T-cell (primary cell): ENCODE measurements around the gene CALU. TPM values are rescaled to one million over a fixed set of nuclear protein-coding genes. Genes with fewer than 3 reads are reported as not detected.
A peak's percentile ranks its signal among the peaks of the same experiment; 100 is the strongest.

Experiments
- ATAC-seq, 4 experiments: fragments of 200-7000 bp in 3 of 4; fragments of 150-1000 bp in 1 of 4; cut with Tn5 transposase; replicated peaks in 1 of 4; 1 replicate in 3 of 4; 2 replicates in 1 of 4; pipeline ENCODE4 v1.10.0; 2021; ENCODE audit warnings: moderate library complexity in 3 of 4, mild to moderate bottlenecking in 2 of 4, moderate number of reproducible peaks in 1 of 4
- CTCF ChIA-PET, 2 donors: fragments of 300-600 bp; sonication (Branson Sonifier 250); formaldehyde crosslinking; loops; one replicate each; lab custom pipeline; 2022; ENCODE audit warnings: antibody characterized with exemption in 2 of 2; lab: Charles Lee
- POLR2A ChIA-PET, 2 donors: fragments of 300-600 bp; sonication (Branson Sonifier 250); formaldehyde crosslinking; loops; one replicate each; lab custom pipeline; 2022; ENCODE audit warnings: antibody characterized with exemption in 2 of 2; lab: Charles Lee
- DNase-seq, 35 experiments: peaks; one replicate each; pipeline versions ENCODE4 v3.0.0 to v3.0.0-alpha.2; 2013 to 2023
- H3K27ac ChIP-seq: one replicate; pipeline ENCODE4 v1.5.1; 2013; ENCODE audit warnings: low read length
- H3K27me3 ChIP-seq, 2 experiments: replicated peaks in 1 of 2; 1 replicate in 1 of 2; 2 replicates in 1 of 2; pipeline versions ENCODE4 v1.6.1 to v1.7.0; 2013; ENCODE audit warnings: low read length in 1 of 2, mixed read lengths in 1 of 2; ENCODE audit not compliant: control insufficient read depth in 2 of 2, insufficient read depth in 2 of 2; ENCODE audit errors: extremely low read depth in 1 of 2
- H3K36me3 ChIP-seq, 2 donors: 1 replicate in 1 of 2; 2 replicates in 1 of 2; pipeline versions ENCODE4 v1.6.1 to v1.7.0; 2013; ENCODE audit warnings: low read length in 1 of 2; ENCODE audit not compliant: control insufficient read depth in 2 of 2, insufficient read depth in 1 of 2; ENCODE audit errors: extremely low read depth in 1 of 2
- H3K4me1 ChIP-seq, 2 experiments: 1 replicate in 1 of 2; 2 replicates in 1 of 2; pipeline versions ENCODE4 v1.6.1 to v1.7.0; 2013; ENCODE audit warnings: low read length in 2 of 2, mixed read lengths in 1 of 2; ENCODE audit not compliant: insufficient read depth in 2 of 2, control insufficient read depth in 1 of 2; ENCODE audit errors: extremely low read depth in 1 of 2
- H3K4me3 ChIP-seq, 2 donors: 1 replicate in 1 of 2; 2 replicates in 1 of 2; pipeline versions ENCODE4 v1.5.1 to v1.7.0; 2013; ENCODE audit warnings: mild to moderate bottlenecking in 2 of 2, low read length in 1 of 2, moderate library complexity in 1 of 2; ENCODE audit not compliant: control insufficient read depth in 1 of 2; ENCODE audit errors: extremely low read depth in 1 of 2
- H3K9me3 ChIP-seq: 2 replicates; pipeline ENCODE4 v1.7.0; 2013
- H3K27ac Mint-ChIP-seq, 2 donors: one replicate each; pipeline ENCODE4 v1.8.0; 2020 to 2021; ENCODE audit warnings: mild to moderate bottlenecking in 2 of 2, mixed read lengths in 2 of 2
- H3K27me3 Mint-ChIP-seq, 2 donors: one replicate each; pipeline ENCODE4 v1.8.0; 2021 to 2022; ENCODE audit warnings: mixed read lengths in 2 of 2
- H3K36me3 Mint-ChIP-seq: one replicate; pipeline ENCODE4 v1.8.0; 2021; ENCODE audit warnings: mixed read lengths
- H3K4me1 Mint-ChIP-seq, 3 donors: one replicate each; pipeline ENCODE4 v1.8.0; 2020 to 2022; ENCODE audit warnings: mixed read lengths in 3 of 3, mild to moderate bottlenecking in 1 of 3
- H3K4me3 Mint-ChIP-seq, 3 donors: one replicate each; pipeline ENCODE4 v1.8.0; 2020 to 2022; ENCODE audit warnings: mild to moderate bottlenecking in 3 of 3, mixed read lengths in 3 of 3, moderate library complexity in 3 of 3
- H3K9me3 Mint-ChIP-seq, 3 donors: one replicate each; pipeline ENCODE4 v1.8.0; 2020 to 2022; ENCODE audit warnings: mixed read lengths in 3 of 3
- WGBS: methylation state at CpG from one replicate; pipeline ENCODE4 v1.1.5; 2013; ENCODE audit warnings: missing lambda C conversion rate; ENCODE audit not compliant: insufficient coverage; 5-methylcytosine and 5-hydroxymethylcytosine counted together
- total RNA-seq, 35 experiments: library from RNA in 6 of 35; stranded (reverse) in 6 of 35; fragments of 120-200 nt in 1 of 35; gene quantifications; one replicate each; pipeline versions ENCODE4 v1.2.1 to v1.2.4 and lab custom pipeline; 2013 to 2026

CALU gene
- total RNA-seq (10 to 100 TPM; 15.8 to 23.4 (median 16.7) TPM), total RNA-seq (lab: John Stamatoyannopoulos, UW) (34.1 to 122 (median 62.1) reads per million in 29 experiments)
- 16.2 TPM for total RNA-seq (2013)

GRCh38 chr7:128739048-128739962 is at the start of gene CALU:
Gene CALU (plus strand): TSS chr7:128739359. CDS start chr7:128748584, 9,225 bp downstream.
- Histone ChIP-seq H3K4me3 (peak within 1 kb of the TSS; percentile 91 to 98), H3K27me3 (no peaks in the 10 kb centered on the region), H3K4me1 (peaks cover 20 to 23% of the 10 kb centered on the region in 2 experiments), H3K36me3 (no peaks in the 10 kb centered on the region), H3K9me3 (no peaks in the 10 kb centered on the region), H3K27ac (peak within 1 kb of the TSS; percentile 87)
- H3K36me3 Mint-ChIP-seq = no peaks in the 10 kb centered on the region
- H3K27ac Mint-ChIP-seq = peak within 1 kb of the TSS; percentile 92 to 97
- peak; percentile 85 to 96 (median 93) for DNase-seq
- WGBS = 0% methylated on average over 60 of the region's 74 CpGs
- no peaks in the 10 kb centered on the region for H3K27me3 Mint-ChIP-seq
- peak; percentile 94 to 98 (median 96) for ATAC-seq
- peak within 1 kb of the TSS; percentile 97 to 100 (median 98) for H3K4me3 Mint-ChIP-seq
- POLR2A ChIA-PET = interaction anchor here in 1 of 2 donors (0.6 to 1.7 kb wide), 6 partner anchors 14 to 52 kb away, joined by 3 to 9 read pairs (median 4); no protein-coding TSS in a partner anchor
- CTCF ChIA-PET = interaction anchor here (0.5 to 1.4 kb wide), 7 partner anchors 12 to 1086 kb away, joined by 3 to 5 read pairs (median 4); partner anchors contain the start of gene ATP6V1F (in 1 of the 2)
- H3K9me3 Mint-ChIP-seq = no peaks in the 10 kb centered on the region
- H3K4me1 Mint-ChIP-seq = peaks cover 40 to 52% (median 49%) of the 10 kb centered on the region in 3 donors

DNA sequence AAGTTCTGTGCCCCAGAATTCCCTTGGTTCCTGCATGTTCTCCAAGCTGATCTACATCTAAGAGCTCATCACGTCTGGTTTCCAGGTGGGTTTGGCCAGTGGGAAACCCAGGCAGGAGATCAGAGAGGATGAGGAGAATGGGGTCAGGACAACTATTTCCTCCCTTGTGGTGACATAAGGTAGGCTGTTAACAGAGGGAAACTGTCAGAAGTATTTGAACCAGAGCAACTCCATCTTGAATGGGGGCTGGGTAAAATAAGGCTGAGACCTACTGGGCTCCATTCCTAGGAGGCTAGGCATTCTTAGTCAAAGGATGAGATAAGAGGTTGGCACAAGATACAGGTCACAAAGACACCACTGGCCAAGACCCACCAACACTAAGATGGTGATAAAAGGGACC is 47.9 kb upstream of the CALU start:
- H3K4me1 Mint-ChIP-seq = no peaks in the 10 kb centered on the region
- DNase-seq = no peak

DNA sequence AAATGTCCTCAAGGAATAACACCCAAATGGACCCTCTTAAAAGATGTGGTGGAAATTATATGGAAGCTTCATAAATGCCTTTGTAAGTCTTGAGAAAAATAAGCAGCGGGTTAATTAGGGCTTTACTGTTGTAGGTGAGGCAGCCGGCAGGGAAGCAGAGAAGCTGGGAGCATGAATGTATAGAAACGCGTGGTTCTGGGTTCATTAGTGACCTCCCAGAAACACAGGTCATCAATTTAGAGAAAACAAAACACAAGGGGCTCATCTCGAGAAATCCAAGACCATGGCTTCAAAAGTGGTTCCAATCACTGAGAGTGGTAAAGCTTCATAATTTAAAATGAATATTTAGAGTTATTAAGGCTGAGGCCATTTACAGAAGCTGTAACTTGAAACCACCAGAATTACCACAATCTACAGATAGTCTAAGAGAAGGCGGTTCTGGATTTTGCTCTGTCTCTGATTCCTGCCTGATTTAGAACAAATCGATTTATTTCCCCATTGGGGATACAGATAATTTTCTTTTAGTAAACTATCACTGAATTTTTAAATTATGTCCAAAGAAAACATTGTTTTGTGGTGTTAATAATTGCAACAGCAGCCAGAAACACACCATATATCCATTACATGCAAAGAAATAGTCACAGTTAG is 46.4 kb upstream of the CALU start:
- no peaks in the 10 kb centered on the region for H3K36me3 Mint-ChIP-seq
- H3K27ac Mint-ChIP-seq = no peak overlapping the region
- Histone ChIP-seq H3K4me1 (peaks cover 0 to 8% of the 10 kb centered on the region in 2 experiments), H3K4me3 (no peak overlapping the region), H3K9me3 (no peaks in the 10 kb centered on the region), H3K27ac (no peak overlapping the region), H3K36me3 (no peaks in the 10 kb centered on the region), H3K27me3 (peaks cover 0 to 35% of the 10 kb centered on the region in 2 experiments)
- H3K4me3 Mint-ChIP-seq = no peak overlapping the region
- CTCF ChIA-PET = no interaction called here
- H3K9me3 Mint-ChIP-seq = no peaks in the 10 kb centered on the region
- H3K4me1 Mint-ChIP-seq = peaks cover 5 to 7% (median 5%) of the 10 kb centered on the region in 3 donors
- WGBS = 88% methylated on average over 2 of the region's 7 CpGs
- no peak for DNase-seq
- H3K27me3 Mint-ChIP-seq = peaks cover 24 to 25% of the 10 kb centered on the region in 2 donors
- ATAC-seq = no peak
- POLR2A ChIA-PET = no interaction called here

More for the DNA sequence above, 47.9 kb upstream of the CALU start:
- no peaks in the 10 kb centered on the region for H3K9me3 ChIP-seq
- CTCF ChIA-PET = no interaction called here
- peaks cover 0 to 21% of the 10 kb centered on the region in 2 experiments for H3K27me3 ChIP-seq
- WGBS = 60% methylated on average over 1 of the region's 1 CpG
- Mint-ChIP-seq H3K9me3 (no peaks in the 10 kb centered on the region), H3K27me3 (peaks cover 8 to 18% of the 10 kb centered on the region in 2 donors), H3K27ac (no peak overlapping the region), H3K36me3 (peaks cover 6% of the 10 kb centered on the region), H3K4me3 (no peak overlapping the region)
- H3K4me3 ChIP-seq = no peak overlapping the region
- H3K27ac ChIP-seq = no peak overlapping the region
- no peaks in the 10 kb centered on the region for H3K4me1 ChIP-seq
- no peak for ATAC-seq
- H3K36me3 ChIP-seq = no peaks in the 10 kb centered on the region
- POLR2A ChIA-PET = no interaction called here

- H3K4me1 Mint-ChIP-seq = peaks cover 10 to 12% (median 10%) of the 10 kb centered on the region in 3 donors
- H3K4me3 Mint-ChIP-seq = no peak overlapping the region
- H3K27me3 ChIP-seq = peaks cover 3 to 40% of the 10 kb centered on the region in 2 experiments
- WGBS = 85% methylated on average over 17 of the region's 19 CpGs
- peaks cover 31 to 32% of the 10 kb centered on the region in 2 donors for H3K27me3 Mint-ChIP-seq
- DNase-seq (no peak), ATAC-seq (no peak)
- H3K36me3 ChIP-seq = no peaks in the 10 kb centered on the region
- no peaks in the 10 kb centered on the region for H3K9me3 Mint-ChIP-seq
- H3K4me3 ChIP-seq = no peak overlapping the region
- no peaks in the 10 kb centered on the region for H3K9me3 ChIP-seq
- POLR2A ChIA-PET = no interaction called here
- peaks cover 0 to 8% of the 10 kb centered on the region in 2 experiments for H3K4me1 ChIP-seq
- H3K27ac Mint-ChIP-seq = no peak overlapping the region
- CTCF ChIA-PET = no interaction called here
- H3K36me3 Mint-ChIP-seq = no peaks in the 10 kb centered on the region
- H3K27ac ChIP-seq = no peak overlapping the region
Measured at GRCh38 chr7:128693373-128694015, 45.7 kb upstream of the CALU start.

DNA sequence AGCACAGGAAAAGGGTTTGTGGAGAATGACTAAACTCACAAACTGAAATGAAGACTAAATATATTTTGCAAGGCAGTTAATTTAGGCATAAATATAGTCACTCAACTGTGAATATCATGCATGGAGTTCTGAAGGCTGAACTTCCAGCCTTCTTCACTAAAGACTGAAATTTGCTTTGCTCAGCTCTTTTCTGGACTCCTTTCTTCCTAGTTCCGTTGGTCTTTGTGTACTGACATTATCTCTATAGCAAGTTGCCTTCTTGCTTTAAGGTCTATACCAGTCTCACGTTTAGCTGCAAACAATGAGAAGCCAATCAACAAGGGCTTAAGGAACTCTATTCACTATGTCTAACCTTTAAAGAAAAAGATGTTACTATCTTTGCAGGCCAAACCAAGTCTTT is 44.4 kb upstream of the CALU start:
- peaks cover 38 to 42% of the 10 kb centered on the region in 2 donors for H3K27me3 Mint-ChIP-seq
- H3K4me1 Mint-ChIP-seq = peaks cover 10 to 15% (median 10%) of the 10 kb centered on the region in 3 donors
- H3K4me3 Mint-ChIP-seq = no peak overlapping the region
- Histone ChIP-seq H3K9me3 (no peaks in the 10 kb centered on the region), H3K27ac (no peak overlapping the region), H3K27me3 (peaks cover 3 to 48% of the 10 kb centered on the region in 2 experiments), H3K4me3 (no peak overlapping the region), H3K4me1 (peaks cover 0 to 8% of the 10 kb centered on the region in 2 experiments), H3K36me3 (no peaks in the 10 kb centered on the region)
- CTCF ChIA-PET = interaction anchor here in 1 of 2 donors (0.6 kb wide), 1 partner anchor 9 kb away, joined by 3 read pairs; no protein-coding TSS in a partner anchor
- 58% methylated on average over 2 of the region's 2 CpGs for WGBS
- DNase-seq (no peak), ATAC-seq (no peak)
- no peaks in the 10 kb centered on the region for H3K36me3 Mint-ChIP-seq
- POLR2A ChIA-PET = no interaction called here
- no peak overlapping the region for H3K27ac Mint-ChIP-seq
- no peaks in the 10 kb centered on the region for H3K9me3 Mint-ChIP-seq
